Activated CD4-positive, alpha-beta T cell treated with anti-CD3 and anti-CD28 coated beads for 48 hours (primary cell): Measurements from ENCODE around the gene DYNLRB2.

ENCODE experiments used
- DNase-seq: peaks from one replicate; pipeline ENCODE4 v3.0.0-alpha.2; 2020

The DYNLRB2 gene

GRCh38 chr16:80554033-80554432, 13.2 kb downstream of the DYNLRB2 start:
- no peak for DNase-seq

- DNase-seq, result no peak
These were observed 15.7 kb downstream of the DYNLRB2 start for GRCh38 chr16:80556481-80556880.

- no peak for DNase-seq
These were observed 16.2 kb downstream of the DYNLRB2 start for GRCh38 chr16:80557037-80557436.

GRCh38 chr16:80559369-80559768, 18.6 kb downstream of the DYNLRB2 start:
- DNase-seq, result no peak

GRCh38 chr16:80563066-80563465, 22.3 kb downstream of the DYNLRB2 start:
- no peak for DNase-seq

- no peak for DNase-seq
These were observed 23.6 kb downstream of the DYNLRB2 start for GRCh38 chr16:80564394-80564793.

- peak; percentile 88 for DNase-seq
These were observed 28.8 kb downstream of the DYNLRB2 start for GRCh38 chr16:80569440-80570105.

GRCh38 chr16:80570106-80570478, 29.3 kb downstream of the DYNLRB2 start:
- DNase-seq, result peak; percentile 12

- no peak for DNase-seq
These were observed 32.9 kb downstream of the DYNLRB2 start for GRCh38 chr16:80573700-80574120.

- no peak for DNase-seq
These were observed 35.6 kb downstream of the DYNLRB2 start for GRCh38 chr16:80576343-80576912.

- no peak for DNase-seq
These were observed 36.9 kb downstream of the DYNLRB2 start for GRCh38 chr16:80577485-80578280.

- DNase-seq, result peak; percentile 82
These were observed 39.5 kb downstream of the DYNLRB2 start for GRCh38 chr16:80580109-80580832.

- DNase-seq, result peak; percentile 74
These were observed 42.7 kb downstream of the DYNLRB2 start for GRCh38 chr16:80583466-80583865.

- no peak for DNase-seq
These were observed 45.0 kb downstream of the DYNLRB2 start for GRCh38 chr16:80585764-80586163.

- no peak for DNase-seq
These were observed 45.7 kb downstream of the DYNLRB2 start for GRCh38 chr16:80586476-80586875.

- no peak for DNase-seq
These were observed 46.3 kb downstream of the DYNLRB2 start for GRCh38 chr16:80587071-80587470.

- DNase-seq, result peak; percentile 22
These were observed 50.5 kb downstream of the DYNLRB2 start for GRCh38 chr16:80591071-80591915.

GRCh38 chr16:80592273-80592672, 51.5 kb downstream of the DYNLRB2 start:
- no peak for DNase-seq

GRCh38 chr16:80594756-80595155, 54.0 kb downstream of the DYNLRB2 start:
- DNase-seq, result no peak

- DNase-seq, result no peak
These were observed 55.9 kb downstream of the DYNLRB2 start for GRCh38 chr16:80596507-80597207.

- DNase-seq, result no peak
These were observed 58.7 kb downstream of the DYNLRB2 start for GRCh38 chr16:80599466-80599865.
